HEK293 (cell line): Measurements from ENCODE around the gene UNC119.

Source experiments
- HOXA7 ChIP-seq: sonication (generic); formaldehyde crosslinking; IDR thresholded peaks from 2 replicates; pipeline ENCODE4 v1.8.1; 2022; ENCODE audit warnings: missing genetic modification reagents, borderline replicate concordance
- TRIM28 ChIP-seq: IDR thresholded peaks from 2 replicates; pipeline ENCODE4 v1.6.1; 2011; ENCODE audit warnings: low read length, control low read depth, borderline replicate concordance
- ZNF341 ChIP-seq: fragments of 450-650 bp; formaldehyde crosslinking; IDR thresholded peaks from 2 replicates; pipeline ENCODE4; 2016; ENCODE audit warnings: low read depth, missing biosample characterization, missing genetic modification characterization
- TF ChIP-seq, protein P1 (sequence below): fragments of 450-650 bp; formaldehyde crosslinking; IDR thresholded peaks from 2 replicates; pipeline ENCODE4 v1.5.0; 2017; ENCODE audit warnings: missing biosample characterization, missing genetic modification characterization, borderline replicate concordance

DNA sequence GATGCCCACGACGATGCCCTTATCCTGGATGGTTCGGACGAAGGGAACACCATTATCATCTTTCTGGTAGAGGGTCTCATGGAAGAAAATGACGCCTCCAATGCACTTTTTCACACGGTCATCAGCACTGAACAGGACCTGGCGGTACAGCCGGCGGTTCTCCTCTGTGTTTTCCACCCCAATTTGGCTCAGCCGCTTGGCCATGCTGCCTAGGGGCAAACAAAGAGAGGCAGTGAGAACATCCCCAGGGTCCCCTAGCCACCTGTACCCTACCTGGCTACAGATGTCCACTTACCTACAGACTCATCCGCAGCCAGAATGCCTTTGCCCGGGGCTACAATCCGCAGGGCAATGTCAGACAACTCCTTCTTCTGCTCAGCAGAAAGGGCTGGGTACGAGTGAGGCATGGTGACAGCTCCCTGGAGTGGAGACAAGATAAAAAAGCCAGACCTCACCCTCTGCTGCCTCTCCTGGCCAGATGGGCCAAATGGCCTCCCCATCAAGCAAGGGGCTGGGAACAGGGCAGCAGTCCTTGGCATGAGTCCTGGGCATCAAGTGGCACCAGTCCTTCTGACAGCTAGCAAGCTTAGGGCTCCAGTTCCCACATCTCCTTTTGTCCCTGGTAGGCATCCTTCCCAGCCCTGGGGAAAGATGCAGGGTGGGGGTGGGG lies 22.8 kb upstream of the UNC119 start:
- TF ChIP-seq TRIM28 (no peak), ZNF341 (tag by site-specific recombination) (no peak), HOXA7 (CRISPR knock-in tag) (no peak)
- TF ChIP-seq, protein P1, sequence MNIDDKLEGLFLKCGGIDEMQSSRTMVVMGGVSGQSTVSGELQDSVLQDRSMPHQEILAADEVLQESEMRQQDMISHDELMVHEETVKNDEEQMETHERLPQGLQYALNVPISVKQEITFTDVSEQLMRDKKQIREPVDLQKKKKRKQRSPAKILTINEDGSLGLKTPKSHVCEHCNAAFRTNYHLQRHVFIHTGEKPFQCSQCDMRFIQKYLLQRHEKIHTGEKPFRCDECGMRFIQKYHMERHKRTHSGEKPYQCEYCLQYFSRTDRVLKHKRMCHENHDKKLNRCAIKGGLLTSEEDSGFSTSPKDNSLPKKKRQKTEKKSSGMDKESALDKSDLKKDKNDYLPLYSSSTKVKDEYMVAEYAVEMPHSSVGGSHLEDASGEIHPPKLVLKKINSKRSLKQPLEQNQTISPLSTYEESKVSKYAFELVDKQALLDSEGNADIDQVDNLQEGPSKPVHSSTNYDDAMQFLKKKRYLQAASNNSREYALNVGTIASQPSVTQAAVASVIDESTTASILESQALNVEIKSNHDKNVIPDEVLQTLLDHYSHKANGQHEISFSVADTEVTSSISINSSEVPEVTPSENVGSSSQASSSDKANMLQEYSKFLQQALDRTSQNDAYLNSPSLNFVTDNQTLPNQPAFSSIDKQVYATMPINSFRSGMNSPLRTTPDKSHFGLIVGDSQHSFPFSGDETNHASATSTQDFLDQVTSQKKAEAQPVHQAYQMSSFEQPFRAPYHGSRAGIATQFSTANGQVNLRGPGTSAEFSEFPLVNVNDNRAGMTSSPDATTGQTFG (tag by site-specific recombination): no peak
